Measurements from ENCODE around the gene TTF1.

Gene TTF1

GRCh38 chr9:132364068-132364467 lies 42.6 kb downstream of the TTF1 start:
- DNase-seq = no peak

DNA sequence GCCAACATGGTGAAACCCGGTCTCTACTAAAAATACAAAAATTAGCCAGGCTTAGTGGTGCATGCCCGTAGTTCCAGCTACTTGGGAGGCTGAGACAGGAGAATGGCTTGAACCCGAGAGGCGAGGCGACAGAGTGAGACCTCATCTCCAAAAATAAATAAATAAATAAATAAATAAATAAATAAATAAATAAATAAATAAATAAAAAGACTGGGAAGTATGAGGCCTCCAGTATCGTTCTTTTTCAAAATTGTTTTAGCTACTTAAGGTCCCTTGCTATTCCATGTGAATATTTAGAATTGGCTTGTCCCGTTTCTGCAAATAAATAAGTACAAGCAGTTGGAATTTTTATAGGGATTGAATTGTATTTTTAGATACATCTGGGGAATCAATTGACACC lies 48.9 kb downstream of the TTF1 start:
- DNase-seq = no peak

- DNase-seq = no peak
Observed at GRCh38 chr9:132356324-132356924, 50.2 kb downstream of the TTF1 start.

DNA sequence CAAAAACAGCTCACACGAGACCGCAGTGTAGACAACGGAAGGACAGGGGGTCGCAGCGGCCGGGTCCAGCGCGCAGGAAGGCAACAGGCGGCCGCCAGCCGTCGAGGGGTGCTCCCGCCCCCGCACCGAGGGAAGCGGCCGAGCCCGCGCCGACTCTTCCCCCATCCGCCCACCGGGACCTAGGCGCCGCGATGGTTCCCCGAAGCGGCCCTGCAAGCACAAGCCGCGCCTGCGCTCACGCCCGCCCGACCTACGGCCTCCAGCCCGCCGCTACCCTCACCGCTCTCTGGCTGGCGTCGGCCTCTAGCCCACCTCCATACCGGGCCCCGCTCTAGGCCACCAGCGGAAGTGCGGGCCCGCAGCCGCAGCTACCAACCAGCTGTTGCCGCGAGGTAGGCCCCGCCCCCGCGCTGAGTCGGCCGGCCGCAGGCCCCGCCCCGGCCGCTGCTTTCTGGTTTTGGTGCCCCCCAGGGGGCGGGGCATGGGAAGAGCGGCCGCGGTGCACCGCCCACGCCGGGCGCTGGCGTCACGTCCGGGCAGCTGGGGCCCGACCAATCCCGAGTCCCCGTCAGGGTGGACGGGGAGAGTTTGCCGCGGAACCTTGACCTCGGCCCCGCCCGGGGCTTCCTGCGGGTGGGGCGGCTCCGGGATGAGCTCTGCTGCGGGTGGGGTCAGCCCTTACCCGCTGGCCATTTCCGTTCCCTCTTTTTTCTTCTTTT lies 51.8 kb downstream of the TTF1 start, which contains the start of gene SETX:
Gene SETX (minus strand): TSS at position 350 of the 719 bp plus-strand sequence. CDS start 5,558 bp downstream, outside the sequence.
- DNase-seq = peak; percentile 84

GRCh38 chr9:132351404-132352045 lies 55.1 kb downstream of the TTF1 start:
- DNase-seq = no peak

DNA sequence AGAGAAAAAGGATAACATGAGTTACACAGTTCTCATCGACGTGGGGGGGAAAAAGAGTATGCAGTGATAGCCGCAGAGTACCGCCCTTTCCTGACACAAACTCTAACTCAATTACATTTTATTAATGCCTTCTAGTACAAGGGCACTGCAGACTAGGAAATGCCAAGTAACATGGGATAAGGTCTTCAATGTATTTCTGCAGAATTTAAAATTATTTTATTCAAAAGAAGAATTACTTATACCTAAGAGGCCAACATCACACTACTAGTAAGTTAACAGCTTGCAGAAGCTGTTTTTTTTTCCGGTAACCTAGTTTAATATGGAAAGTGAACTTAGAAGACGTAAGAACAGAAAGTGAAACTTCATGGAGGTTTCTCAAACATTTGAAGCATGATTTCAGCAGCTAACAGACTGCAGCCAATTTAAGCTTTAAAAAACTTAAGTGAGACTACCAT lies 55.8 kb downstream of the TTF1 start:
- DNase-seq = no peak

DNA sequence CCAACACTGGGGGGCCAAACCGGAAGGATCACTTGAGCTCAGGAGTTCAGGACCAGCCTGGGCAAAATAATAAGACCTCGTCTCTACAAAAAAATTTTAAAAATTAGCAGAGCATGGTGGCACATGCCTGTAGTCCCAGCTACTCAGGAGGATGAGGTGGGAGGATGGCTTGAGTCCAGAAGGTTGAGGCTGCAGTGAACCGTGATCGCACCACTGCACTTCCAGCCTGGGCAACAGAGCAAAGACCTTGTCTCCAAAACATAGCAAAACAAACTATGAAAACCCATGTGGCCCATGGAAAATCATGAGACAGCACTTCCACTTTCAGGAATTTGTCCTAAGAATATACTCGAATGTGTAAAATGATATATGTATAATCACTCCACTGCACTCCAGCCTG lies 58.0 kb downstream of the TTF1 start:
- DNase-seq = no peak

- DNase-seq = no peak
Observed at GRCh38 chr9:132346177-132346576, 60.5 kb downstream of the TTF1 start.

- no peak for DNase-seq
Observed at GRCh38 chr9:132341177-132341840, 65.3 kb downstream of the TTF1 start.

DNA sequence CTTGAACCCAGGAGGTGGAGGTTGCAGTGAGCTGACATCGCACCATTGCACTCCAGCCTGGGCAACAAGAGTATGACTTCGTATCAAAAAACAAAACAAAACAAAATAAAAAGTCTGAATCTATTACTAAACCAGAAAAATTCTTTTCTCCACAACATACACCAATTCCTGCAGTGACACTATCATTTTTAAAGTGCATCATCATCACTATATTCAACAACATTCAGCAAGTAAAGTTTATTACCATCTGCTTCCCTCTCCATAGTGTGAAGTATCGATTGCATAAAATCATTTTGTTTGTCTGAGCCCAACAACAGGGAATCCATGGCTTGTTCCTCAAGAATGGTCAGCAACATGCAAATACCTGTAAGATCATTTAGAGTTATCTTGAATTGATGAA lies 72.3 kb downstream of the TTF1 start:
- no peak for DNase-seq

GRCh38 chr9:132333556-132333955 lies 73.1 kb downstream of the TTF1 start:
- no peak for DNase-seq

GRCh38 chr9:132328580-132328979 lies 78.1 kb downstream of the TTF1 start:
- DNase-seq = no peak

- no peak for DNase-seq
Observed at GRCh38 chr9:132327537-132327936, 79.1 kb downstream of the TTF1 start.
